ENCODE results near the gene SMOC2.
"Not testable (repeated sequence)": the region's sequence is repeated elsewhere in the genome, so short reads cannot be mapped to it uniquely, and the experiment has no call there.

The SMOC2 gene

DNA sequence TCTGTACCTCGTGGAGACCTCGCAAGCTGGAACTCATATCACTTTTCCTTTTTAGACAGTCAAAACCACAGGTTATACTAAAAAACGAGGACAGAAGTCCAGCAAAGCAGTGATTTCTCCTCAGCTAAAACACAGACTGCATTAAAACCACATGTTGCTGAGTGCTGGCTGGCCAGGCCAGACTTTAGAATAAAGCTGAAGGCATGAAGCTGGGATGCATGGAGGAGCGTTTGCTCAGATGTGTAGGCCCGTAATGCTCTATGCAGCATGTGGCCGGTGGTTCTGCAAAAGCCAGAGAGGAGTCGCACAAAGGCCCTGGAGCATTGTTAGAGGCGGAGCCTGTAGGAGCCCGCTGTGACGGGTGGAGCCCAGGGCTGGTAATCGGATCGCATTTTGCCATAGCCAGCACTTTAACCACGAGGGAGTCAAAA is 83.6 kb downstream of the SMOC2 start:
- no peak for FAIRE-seq

DNA sequence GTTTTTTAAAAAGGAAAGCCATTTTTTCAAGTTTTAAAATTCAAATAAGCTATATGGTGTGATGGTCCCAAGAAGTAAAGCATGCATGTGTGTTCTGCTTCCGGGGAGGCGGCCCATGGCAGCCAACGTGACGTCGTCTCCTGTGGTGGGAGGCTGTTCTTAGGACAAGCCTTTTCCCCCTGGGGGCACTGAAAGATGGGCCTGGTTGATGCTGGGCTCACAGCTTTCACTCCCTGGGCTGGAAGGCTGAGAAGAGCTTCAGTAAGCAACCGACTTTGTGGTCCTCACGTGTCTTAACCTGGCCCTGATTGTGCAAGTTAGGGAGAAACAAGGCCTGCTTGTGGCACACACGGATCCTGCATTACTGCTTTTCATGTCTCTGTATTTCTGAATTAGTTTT is 84.1 kb downstream of the SMOC2 start:
- FAIRE-seq, result no peak

- no peak for FAIRE-seq
These were observed 85.1 kb downstream of the SMOC2 start for GRCh38 chr6:168525926-168526630.

GRCh38 chr6:168526841-168527281 is 85.9 kb downstream of the SMOC2 start:
- no peak for FAIRE-seq

DNA sequence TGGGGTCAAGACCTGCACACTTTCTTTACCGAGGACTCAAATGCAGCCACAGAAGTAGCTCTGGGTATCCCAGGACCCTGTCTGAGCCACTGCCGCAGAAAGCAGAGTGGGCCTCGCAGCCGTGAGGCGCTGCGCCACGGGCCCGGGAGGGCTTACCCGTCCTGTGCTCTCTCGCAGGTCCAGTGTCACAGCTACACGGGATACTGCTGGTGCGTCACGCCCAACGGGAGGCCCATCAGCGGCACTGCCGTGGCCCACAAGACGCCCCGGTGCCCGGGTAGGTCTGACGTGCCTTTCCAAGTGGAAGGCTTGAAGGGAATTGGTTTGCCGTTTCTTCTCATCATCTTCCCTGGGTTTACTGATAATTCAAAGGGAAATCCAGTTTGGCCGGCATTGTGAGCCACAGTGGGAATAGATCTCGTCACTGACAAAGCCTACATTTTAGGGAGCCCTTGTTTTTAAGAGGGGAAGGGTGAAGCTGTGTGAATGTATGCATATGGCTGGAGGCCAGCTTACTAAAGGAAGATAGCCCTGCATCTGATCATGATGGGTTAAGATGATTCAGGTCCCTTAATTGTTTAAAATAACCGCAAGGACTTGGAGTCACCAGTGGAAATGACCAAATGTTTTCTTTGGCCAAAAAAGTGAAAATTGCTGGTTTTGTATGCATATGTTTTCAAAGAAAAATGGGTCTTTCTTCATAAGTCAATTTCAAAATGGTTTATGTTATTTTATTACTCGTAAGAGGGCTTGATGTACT is 86.6 kb downstream of the SMOC2 start:
- no peak for FAIRE-seq

GRCh38 chr6:168528474-168529095 is 87.6 kb downstream of the SMOC2 start:
- FAIRE-seq, result no peak

DNA sequence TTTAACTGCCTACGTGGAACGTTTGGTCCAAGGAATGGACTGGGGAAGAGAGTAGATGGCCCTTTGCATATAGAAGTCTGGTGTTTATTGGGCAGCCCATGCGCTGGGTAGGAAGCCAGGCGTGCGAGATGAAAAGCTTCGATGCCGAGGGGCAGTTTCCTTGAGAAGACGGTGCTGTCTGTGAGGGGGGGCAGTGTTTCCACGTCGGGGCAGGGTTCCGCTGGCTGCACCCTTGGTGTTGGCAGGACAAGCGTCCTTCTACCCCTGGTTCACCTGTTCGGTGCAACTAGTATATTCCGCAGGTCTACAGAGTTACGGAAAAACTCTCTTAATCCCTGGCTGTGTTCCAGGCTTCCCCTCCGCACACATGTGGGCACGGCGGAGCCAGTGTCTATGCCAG is 88.2 kb downstream of the SMOC2 start:
- FAIRE-seq, result no peak

DNA sequence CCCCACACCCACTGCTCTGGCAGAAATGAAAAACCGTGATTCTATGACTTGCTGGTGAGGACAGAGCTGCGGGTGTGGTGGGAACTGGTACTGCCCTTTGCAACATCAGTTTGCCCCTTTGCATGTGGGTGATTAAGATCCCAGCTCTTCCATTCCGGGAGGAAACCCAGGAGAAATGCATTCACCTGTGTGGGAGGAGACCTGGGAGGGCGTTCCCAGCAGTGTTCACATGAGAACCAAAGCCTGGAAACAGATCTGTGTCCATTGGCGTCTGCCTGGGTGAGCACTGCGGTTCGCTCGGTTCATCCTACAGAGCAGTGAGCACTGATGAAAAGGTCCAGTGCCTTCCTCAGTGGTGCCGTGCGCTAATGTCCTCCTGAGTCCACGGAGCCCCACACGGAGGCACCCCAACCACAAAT is 89.7 kb downstream of the SMOC2 start:
- no peak for FAIRE-seq

GRCh38 chr6:168532070-168532469 is 91.1 kb downstream of the SMOC2 start:
- FAIRE-seq, result no peak

GRCh38 chr6:168533414-168533813 is 92.4 kb downstream of the SMOC2 start:
- FAIRE-seq, result no peak

- no peak for FAIRE-seq
These were observed 93.3 kb downstream of the SMOC2 start for GRCh38 chr6:168534265-168534664.

DNA sequence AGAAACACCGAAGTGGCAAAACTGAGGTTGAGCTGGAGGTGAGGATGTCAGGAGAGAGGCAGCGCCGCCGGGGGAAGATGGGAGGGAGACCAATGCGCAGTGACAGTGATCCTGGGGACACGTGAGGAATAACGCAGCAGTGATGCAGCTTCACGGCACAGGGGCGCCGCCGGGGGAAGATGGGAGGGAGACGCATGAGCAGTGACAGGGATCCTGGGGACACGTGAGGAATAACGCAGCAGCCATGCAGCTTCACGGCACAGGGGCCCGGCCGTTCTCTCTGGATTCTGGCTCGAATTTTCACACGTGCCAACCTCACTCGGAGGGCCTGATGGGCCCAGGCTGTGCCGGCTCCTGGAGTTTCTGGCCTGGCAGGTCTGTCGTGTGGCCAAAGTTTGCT is 94.7 kb downstream of the SMOC2 start:
- no peak for FAIRE-seq

DNA sequence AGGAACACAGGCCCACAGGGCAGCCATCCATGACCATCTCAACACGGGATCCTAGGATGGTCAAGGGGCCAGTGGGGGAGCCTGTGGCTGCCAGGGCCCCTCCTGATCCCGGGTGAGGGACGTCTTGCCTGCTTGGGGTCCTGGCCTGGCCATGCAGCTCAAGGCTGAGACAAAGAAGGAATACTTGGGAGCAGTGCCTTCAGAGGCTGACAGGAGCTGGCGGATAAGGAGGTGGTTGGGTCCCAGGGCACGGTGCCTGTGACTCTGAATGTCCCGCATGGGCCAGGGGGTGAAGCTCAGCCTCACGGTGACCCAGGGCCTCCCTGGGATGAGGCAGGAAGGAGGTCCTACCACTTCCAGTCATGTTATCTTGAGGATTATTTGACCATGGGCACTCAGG is 95.2 kb downstream of the SMOC2 start:
- FAIRE-seq, result no peak

GRCh38 chr6:168536665-168537539 is 95.9 kb downstream of the SMOC2 start:
- FAIRE-seq, result no peak

- no peak for FAIRE-seq
These were observed 96.5 kb downstream of the SMOC2 start for GRCh38 chr6:168537540-168537884.

GRCh38 chr6:168538188-168538891 is 97.4 kb downstream of the SMOC2 start:
- FAIRE-seq, result not testable (repeated sequence)

DNA sequence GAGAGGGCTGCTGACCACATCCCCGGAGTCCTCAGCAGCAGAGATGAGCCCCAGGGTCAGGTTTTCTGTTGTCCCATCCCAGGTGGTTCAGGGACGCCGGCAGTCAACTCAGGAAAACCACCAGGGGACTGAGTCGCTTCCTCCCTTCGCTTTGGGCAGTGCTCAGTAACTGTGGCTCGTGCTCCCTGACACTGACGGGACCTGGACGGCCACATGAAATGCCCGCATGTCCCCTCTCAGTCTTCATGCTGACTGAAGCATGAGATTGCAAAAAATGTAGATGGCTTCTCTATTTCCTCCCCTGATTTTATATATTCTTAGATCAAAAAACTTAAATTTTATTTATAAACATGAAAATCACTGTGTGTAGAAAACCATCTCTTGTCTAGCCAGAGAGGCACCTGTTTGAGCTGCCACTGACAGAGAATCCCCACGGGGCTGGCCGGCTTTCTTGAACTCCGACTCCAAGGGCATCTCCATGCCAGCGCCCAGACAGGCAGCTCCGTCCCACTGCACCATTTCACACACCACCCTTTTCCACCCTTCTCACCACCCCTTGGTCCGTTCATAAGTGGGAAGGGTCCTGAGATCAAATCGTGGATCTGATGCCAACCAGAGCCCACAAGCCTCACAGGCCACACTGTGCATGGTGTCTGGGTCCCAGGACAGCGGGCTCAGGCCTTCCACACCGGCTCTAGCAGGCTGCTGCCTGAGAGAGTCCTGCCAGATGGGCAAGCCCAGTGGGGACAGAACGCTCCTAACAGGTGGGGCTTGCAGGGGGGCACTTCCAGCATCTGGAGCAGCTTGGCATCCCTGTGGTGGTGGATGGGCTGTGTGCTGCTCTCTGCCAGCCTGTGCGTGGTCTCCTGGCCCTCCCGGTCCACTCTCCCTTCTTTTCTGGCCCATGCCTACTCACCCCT is 98.2 kb downstream of the SMOC2 start:
- FAIRE-seq, result no peak

- no peak for FAIRE-seq
These were observed 99.8 kb downstream of the SMOC2 start for GRCh38 chr6:168540713-168541291.

GRCh38 chr6:168541307-168541706 is 100.3 kb downstream of the SMOC2 start:
- FAIRE-seq, result no peak

- no peak for FAIRE-seq
These were observed 101.3 kb downstream of the SMOC2 start for GRCh38 chr6:168542301-168542700.

GRCh38 chr6:168545428-168545827 is 104.4 kb downstream of the SMOC2 start:
- FAIRE-seq, result no peak
